Lower lobe of right lung (tissue), 2 donors: ENCODE results near the gene PSMA6. TPM values are rescaled to one million over a fixed set of nuclear protein-coding genes. Genes with fewer than 3 reads are reported as not detected.
A peak's percentile ranks its signal among the peaks of the same experiment; 100 is the strongest.

Source experiments
- ATAC-seq, 2 donors: fragments of 200-7000 bp; cut with Tn5 transposase; one replicate each; pipeline ENCODE4 v1.9.1; 2020 to 2022; ENCODE audit warnings: mild to moderate bottlenecking in 2 of 2, moderate library complexity in 2 of 2
- DNase-seq: peaks from one replicate; pipeline ENCODE4 v3.0.0-alpha.2; 2020
- H3K27ac ChIP-seq: fragments of 200-600 bp; one replicate; pipeline ENCODE4 v1.8.0; 2022
- H3K27me3 ChIP-seq: fragments of 200-600 bp; one replicate; pipeline ENCODE4 v1.8.0; 2022; ENCODE audit warnings: low read depth
- H3K36me3 ChIP-seq: fragments of 200-600 bp; one replicate; pipeline ENCODE4 v1.8.0; 2022; ENCODE audit warnings: mild to moderate bottlenecking
- H3K4me1 ChIP-seq: fragments of 200-600 bp; one replicate; pipeline ENCODE4 v1.8.0; 2022
- H3K4me3 ChIP-seq: fragments of 200-600 bp; one replicate; pipeline ENCODE4 v1.8.0; 2022; ENCODE audit warnings: mild to moderate bottlenecking
- H3K9me3 ChIP-seq: fragments of 200-600 bp; one replicate; pipeline ENCODE4 v1.8.0; 2022
- CTCF ChIP-seq: fragments of 200-600 bp; IDR thresholded peaks from one replicate; pipeline ENCODE4 v1.8.0; 2022; ENCODE audit warnings: antibody characterized with exemption, mild to moderate bottlenecking
- intact Hi-C: fragments of 100-400 bp; cut with DNase I; formaldehyde crosslinking; loops from one replicate; pipeline ENCODE4 v1.11.0; 2022
- total RNA-seq: library from RNA; stranded (reverse); fragmentation: NEBNext Ultra II Directional; extraction: Animal tissue kit (Norgen Biotek cat#: 25700); gene quantifications from one replicate; pipeline ENCODE4 v1.2.1, GENCODE V29; 2021
- donor health status: DM: no; HTN: yes; CAD: no; lungs with severe emphysema.

Gene PSMA6
- total RNA-seq, 1 donor from 2014 or later: 159 TPM

DNA sequence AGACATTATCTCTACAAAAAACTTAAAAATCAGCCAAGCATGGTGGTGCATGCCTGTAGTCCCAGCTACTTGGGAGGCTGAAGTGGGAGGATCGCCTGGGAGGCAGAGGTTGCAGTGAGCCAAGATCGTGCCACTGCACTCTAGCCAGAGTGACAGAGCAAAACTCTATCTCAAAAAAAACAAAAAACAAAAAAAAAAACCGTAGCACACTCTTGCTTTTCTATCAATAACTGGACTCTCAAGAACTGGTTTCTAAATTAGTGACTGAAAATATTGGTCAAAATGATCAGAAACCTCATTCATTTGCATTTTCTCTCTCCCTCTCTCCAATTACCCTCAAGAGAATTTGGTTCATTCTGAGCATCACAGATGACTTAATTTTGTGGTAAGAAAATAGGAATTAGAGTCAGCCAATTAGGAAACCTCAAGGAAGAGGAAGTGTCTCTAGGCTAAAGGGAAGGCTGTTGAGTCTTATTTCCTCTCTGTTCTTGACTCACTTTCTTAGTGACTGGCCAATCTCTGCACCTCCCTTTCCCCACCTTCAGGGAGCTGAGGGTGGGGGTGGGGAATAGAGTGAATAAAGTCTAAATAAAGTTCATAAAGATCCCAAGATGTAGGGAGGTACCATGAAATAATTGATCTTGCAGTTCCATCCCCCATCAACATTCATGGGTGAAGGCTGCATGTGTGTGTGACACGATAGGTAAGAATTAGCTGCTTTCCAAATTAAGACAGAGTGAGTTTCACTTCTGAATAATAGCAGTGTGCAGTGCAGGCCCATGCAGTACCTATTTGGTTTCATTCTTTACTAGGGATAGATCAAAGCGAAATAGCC is 6.8 kb upstream of the PSMA6 start:
- no peak for TF ChIP-seq CTCF
- H3K4me1 ChIP-seq: peaks cover 24% of the 10 kb centered on the region
- DNase-seq (no peak), ATAC-seq (peak; percentile 80 to 83)
- no peaks in the 10 kb centered on the region for H3K9me3 ChIP-seq
- H3K36me3 ChIP-seq: no peaks in the 10 kb centered on the region
- no peaks in the 10 kb centered on the region for H3K27me3 ChIP-seq
- H3K27ac ChIP-seq: peak overlapping the region; percentile 46
- intact Hi-C loops: no loop called here
- H3K4me3 ChIP-seq: no peak overlapping the region

- ATAC-seq (no peak), DNase-seq (no peak)
- H3K27ac ChIP-seq: peak overlapping the region; percentile 46
- intact Hi-C loops: no loop called here
- peaks cover 24% of the 10 kb centered on the region for H3K4me1 ChIP-seq
- H3K27me3 ChIP-seq: no peaks in the 10 kb centered on the region
- H3K36me3 ChIP-seq: no peaks in the 10 kb centered on the region
- H3K4me3 ChIP-seq: no peak overlapping the region
- H3K9me3 ChIP-seq: no peaks in the 10 kb centered on the region
- TF ChIP-seq CTCF: no peak
Measured at GRCh38 chr14:35286003-35286600, 6.1 kb upstream of the PSMA6 start.

DNA sequence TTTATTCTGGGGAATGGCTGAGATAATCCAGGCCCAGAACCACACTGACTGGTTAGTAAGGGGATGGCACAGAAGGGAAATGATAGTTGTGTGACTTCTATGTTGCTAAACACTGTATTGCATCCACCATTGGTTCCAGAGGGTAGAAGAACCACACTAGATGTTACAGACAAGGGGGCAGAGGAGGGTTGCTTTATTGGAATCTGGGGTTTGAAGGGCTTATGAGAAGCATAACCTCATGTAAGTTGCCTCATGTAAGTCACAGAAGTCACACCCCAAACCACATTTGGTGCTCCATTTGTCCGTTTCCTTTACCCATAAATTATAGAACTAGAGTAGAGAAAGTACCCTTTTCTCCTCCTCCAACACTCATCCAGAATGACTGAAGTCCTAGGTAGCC is 5.5 kb upstream of the PSMA6 start:
- Histone ChIP-seq H3K4me3 (no peak overlapping the region), H3K36me3 (no peaks in the 10 kb centered on the region), H3K27ac (peak overlapping the region; percentile 46), H3K9me3 (no peaks in the 10 kb centered on the region), H3K27me3 (no peaks in the 10 kb centered on the region), H3K4me1 (peaks cover 24% of the 10 kb centered on the region)
- TF ChIP-seq CTCF: no peak
- ATAC-seq: peak; percentile 51 to 52
- DNase-seq: no peak
- intact Hi-C loops: no loop called here

DNA sequence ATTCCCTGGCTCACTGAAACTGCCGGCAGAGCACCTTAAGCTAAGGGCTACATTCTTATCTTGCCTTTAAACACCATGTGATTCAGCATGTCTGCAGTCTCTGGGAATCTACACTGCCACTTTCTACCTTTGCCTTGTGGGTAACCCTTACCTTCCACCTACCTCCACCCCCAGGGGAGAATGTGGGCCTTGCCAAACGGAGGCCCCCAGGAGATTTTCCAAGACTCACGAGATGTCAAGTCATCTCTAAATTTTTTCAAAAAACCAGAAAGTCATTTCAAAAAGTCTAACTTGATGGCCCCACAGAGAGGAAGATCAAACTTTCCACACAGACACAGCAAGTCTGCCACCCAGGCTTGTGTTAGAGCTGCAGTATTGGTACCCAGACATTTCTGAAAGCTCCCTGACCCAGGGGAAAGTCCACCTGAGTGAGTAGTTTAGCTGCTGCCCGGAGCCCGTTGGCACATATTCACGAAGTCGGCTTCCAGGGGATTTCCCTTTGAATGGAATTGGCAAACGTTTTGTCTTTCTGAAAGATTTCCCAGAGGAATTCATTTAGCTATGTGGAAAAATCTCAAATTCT is 4.7 kb upstream of the PSMA6 start:
- no peak for TF ChIP-seq CTCF
- peak overlapping the region; percentile 46 for H3K27ac ChIP-seq
- intact Hi-C loops: no loop called here
- no peak overlapping the region for H3K4me3 ChIP-seq
- H3K36me3 ChIP-seq: no peaks in the 10 kb centered on the region
- peaks cover 24% of the 10 kb centered on the region for H3K4me1 ChIP-seq
- ATAC-seq: no peak
- DNase-seq: no peak
- H3K9me3 ChIP-seq: no peaks in the 10 kb centered on the region
- no peaks in the 10 kb centered on the region for H3K27me3 ChIP-seq

DNA sequence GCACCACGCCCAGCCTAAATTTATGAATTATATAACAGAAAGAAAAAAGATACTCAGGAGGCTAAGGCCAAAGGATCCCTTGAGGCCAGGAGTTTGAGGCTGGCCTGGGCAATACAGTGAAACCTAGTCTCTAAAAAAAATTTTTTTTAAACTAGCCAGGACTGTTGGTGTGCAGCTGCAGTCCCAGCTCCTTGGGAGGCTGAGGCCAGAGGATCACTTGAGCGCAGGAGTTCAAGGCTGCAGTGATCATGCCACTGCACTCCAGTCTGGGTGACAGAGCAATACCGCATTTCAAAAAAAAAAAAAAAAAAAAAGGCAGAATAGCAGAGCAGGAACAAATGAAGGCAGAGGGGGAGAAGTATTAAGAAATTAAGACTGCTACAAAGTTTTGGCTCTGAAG is 2.6 kb upstream of the PSMA6 start:
- Histone ChIP-seq H3K4me3 (no peak overlapping the region), H3K36me3 (peaks cover 6% of the 10 kb centered on the region), H3K4me1 (peaks cover 40% of the 10 kb centered on the region), H3K27me3 (no peaks in the 10 kb centered on the region), H3K9me3 (no peaks in the 10 kb centered on the region), H3K27ac (no peak overlapping the region)
- intact Hi-C loops: no loop called here
- ATAC-seq: no peak
- no peak for TF ChIP-seq CTCF
- DNase-seq: no peak
